Mammary epithelial cell (primary cell): ENCODE measurements around the gene GPR143.

Experiments
- EZH2 ChIP-seq: IDR thresholded peaks from 2 replicates; pipeline ENCODE4 v1.6.1; 2012; ENCODE audit warnings: low read length, inconsistent platforms, borderline replicate concordance
- TF ChIP-seq, protein P1 (sequence below), 2 donors: IDR thresholded peaks in 1 of 2; conservative IDR thresholded peaks in 1 of 2; 2 replicates each; pipeline ENCODE4 v1.5.1; 2011 to 2012; ENCODE audit warnings: inconsistent platforms in 2 of 2, low read length in 2 of 2, mild to moderate bottlenecking in 2 of 2, control low read depth in 1 of 2, low read depth in 1 of 2; ENCODE audit not compliant: insufficient read depth in 1 of 2; ENCODE audit errors: extremely low read depth in 1 of 2

DNA sequence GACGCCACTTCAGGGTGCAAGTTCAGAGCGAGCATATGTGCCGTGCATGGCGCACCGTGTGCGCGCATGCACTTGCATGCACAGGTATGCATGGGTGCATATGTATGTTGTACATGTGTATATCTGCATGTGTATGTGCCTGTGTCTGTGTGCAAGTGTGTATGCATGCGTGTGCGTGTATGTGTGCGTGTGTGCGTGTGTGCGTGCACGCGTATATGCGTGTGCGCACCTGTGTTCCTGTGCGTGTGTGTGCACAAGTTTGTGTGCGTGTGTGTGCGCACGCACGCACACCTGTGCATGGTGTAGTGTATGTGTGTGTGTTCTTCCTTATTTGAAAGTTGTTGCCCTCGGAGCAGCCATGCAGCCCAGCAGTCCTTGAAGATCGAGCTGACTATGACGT lies 76.8 kb downstream of the GPR143 start:
- TF ChIP-seq, protein P1, sequence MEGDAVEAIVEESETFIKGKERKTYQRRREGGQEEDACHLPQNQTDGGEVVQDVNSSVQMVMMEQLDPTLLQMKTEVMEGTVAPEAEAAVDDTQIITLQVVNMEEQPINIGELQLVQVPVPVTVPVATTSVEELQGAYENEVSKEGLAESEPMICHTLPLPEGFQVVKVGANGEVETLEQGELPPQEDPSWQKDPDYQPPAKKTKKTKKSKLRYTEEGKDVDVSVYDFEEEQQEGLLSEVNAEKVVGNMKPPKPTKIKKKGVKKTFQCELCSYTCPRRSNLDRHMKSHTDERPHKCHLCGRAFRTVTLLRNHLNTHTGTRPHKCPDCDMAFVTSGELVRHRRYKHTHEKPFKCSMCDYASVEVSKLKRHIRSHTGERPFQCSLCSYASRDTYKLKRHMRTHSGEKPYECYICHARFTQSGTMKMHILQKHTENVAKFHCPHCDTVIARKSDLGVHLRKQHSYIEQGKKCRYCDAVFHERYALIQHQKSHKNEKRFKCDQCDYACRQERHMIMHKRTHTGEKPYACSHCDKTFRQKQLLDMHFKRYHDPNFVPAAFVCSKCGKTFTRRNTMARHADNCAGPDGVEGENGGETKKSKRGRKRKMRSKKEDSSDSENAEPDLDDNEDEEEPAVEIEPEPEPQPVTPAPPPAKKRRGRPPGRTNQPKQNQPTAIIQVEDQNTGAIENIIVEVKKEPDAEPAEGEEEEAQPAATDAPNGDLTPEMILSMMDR (conservative IDR thresholded peaks at IDR 0.05 in 1 of 2, IDR thresholded peaks at IDR 0.05 in 1 of 2; ENCODE audit: extremely low read depth in 1 of 2, insufficient read depth in 1 of 2, low read depth in 1 of 2, low read length in 2 of 2), result no peak
- TF ChIP-seq EZH2, result no peak
